ENCODE data around the gene MARCHF10. TPM values are rescaled to one million over a fixed set of nuclear protein-coding genes. Genes with fewer than 3 reads are reported as not detected.

MARCHF10 gene
- total and polyA plus RNA-seq, 9 of the 15 experiments (the other 6 are each of a cell fraction or from before 2014, with no cell fraction given), result not detected

GRCh38 chr17:62692159-62692651 is 115.9 kb downstream of the MARCHF10 start (continued):
- TF ChIP-seq NFATC3 (IDR thresholded peaks at IDR 0.05) (no peak), POLR2H (tag; IDR thresholded peaks at IDR 0.05; ENCODE audit: low read depth) (no peak), POLR2G (IDR thresholded peaks at IDR 0.05; ENCODE audit: low read depth, low read length) (peak; percentile 39; the same call in 1 of the 2 replicates), XRCC5 (IDR thresholded peaks at IDR 0.05; ENCODE audit: low read depth, low read length) (no peak), EGR1 (conservative IDR thresholded peaks at IDR 0.05) (0 out of 2 replicates have a peak, but pooled peaks have one; percentile 43), USF1 (CRISPR knock-in tag; IDR thresholded peaks at IDR 0.05) (no peak), SIN3A (IDR thresholded peaks at IDR 0.05; ENCODE audit: borderline replicate concordance in 2 of 2, control insufficient read depth in 1 of 2, low read depth in 2 of 2, low read length in 2 of 2) (no peak), CHCHD3 (CRISPR knock-in tag; IDR thresholded peaks at IDR 0.05) (no peak), KHSRP (IDR thresholded peaks at IDR 0.05) (no peak), KDM4B (IDR thresholded peaks at IDR 0.05; ENCODE audit: borderline replicate concordance in 2 of 2, low read depth in 1 of 2) (no peak), FIP1L1 (IDR thresholded peaks at IDR 0.05; ENCODE audit: low read depth, low read length, poor library complexity, severe bottlenecking) (no peak), DACH1 (IDR thresholded peaks at IDR 0.05; ENCODE audit: partially characterized antibody) (no peak), CTCFL (IDR thresholded peaks at IDR 0.05; ENCODE audit: borderline replicate concordance, insufficient read depth, low read depth, low read length, poor library complexity, severe bottlenecking) (no peak), FOXP1 (CRISPR knock-in tag; IDR thresholded peaks at IDR 0.05) (no peak)

Measured in K562 (cell line).